GM21423 (cell line): ENCODE data around the gene CCDC50.

Source experiments
- ATAC-seq: cut with Tn5 transposase; IDR thresholded peaks from one replicate; pipeline ENCODE4 v1.9.1; 2021; ENCODE audit warnings: mild to moderate bottlenecking, moderate library complexity; ENCODE audit not compliant: unreplicated experiment

CCDC50 gene, protein sequence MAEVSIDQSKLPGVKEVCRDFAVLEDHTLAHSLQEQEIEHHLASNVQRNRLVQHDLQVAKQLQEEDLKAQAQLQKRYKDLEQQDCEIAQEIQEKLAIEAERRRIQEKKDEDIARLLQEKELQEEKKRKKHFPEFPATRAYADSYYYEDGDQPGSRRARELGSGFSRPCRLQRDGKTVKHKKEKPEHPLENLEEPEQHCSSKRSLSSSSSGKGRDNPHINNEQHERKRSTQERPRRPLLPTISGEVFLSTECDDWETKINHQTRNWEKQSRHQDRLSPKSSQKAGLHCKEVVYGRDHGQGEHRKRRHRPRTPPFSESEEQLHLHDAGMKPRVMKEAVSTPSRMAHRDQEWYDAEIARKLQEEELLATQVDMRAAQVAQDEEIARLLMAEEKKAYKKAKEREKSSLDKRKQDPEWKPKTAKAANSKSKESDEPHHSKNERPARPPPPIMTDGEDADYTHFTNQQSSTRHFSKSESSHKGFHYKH

DNA sequence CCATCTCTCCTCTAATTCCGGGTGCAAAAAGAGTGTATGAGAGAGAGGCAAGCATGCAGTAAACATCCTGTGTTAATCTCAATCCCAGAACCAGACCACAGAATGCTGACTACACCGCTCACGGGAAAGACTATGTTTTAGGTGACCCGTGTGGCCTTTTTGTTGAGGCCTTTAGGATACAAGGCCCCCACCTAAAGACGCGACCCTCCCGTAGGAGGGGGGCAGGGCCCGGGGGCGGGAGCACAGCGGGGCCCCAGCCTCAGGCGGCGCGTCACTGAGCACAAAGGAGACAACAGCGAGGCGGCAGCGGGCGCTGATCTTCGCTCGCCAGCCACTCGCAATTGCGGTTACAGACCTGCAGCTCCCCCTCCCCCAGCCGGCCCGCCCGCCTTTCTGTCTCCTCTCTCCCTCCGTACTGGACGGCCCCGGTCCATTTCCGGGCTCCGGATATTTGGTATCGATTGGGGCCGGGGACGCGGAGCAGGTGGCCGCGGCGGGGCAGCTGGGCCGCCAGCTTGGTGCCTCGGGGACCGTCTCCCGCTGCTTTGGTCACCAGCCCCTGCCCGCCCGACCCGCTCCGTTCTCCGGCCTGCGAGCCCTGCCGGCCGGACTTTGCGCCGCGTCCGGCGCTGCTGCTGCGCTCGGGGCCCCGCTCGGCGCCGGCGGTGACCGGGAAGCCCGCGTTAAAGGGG is at the start of gene CCDC50:
Gene CCDC50 (plus strand): TSS at position 433 of the 692 bp plus-strand sequence. CDS start 281 bp downstream, outside the sequence.
- ATAC-seq: peak; percentile 73

DNA sequence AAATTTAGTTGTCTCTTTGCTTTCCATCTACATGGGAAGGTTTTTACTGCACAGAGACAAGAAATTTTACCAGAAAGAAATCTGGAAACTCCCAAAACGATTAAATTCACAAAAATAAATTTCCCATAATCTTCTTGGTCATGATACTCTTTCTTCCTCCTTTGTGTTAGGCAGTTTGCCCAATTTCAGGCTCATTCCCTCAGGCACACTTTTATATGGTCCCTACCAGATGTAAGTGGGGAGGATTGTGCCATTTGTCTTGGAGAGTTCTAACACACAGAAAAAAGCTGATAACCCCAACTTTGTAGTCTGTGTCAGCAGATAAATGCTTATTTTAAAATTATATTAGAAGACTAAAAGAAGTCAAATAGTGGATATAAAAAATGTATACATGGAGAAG is 49.1 kb upstream of the CCDC50 start:
- no peak for ATAC-seq

DNA sequence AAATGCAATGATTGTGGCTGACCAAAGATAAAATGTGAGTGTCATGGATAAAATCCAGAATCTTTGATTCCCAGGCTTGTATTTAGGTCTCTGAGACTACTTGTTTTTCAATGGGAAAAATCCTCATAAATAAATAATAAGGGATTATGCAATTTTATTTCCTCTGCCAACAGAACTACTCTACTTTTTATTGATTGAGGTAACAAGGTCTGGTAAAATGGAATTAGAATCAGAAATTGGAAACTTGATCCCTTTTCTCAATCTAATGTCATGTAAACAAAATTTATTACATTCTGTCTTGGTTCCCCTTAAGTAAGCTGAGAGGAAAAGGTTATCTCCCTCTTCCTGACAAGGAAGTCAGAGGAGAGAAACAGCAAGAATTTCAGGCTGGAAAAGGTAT is 48.3 kb upstream of the CCDC50 start:
- no peak for ATAC-seq

DNA sequence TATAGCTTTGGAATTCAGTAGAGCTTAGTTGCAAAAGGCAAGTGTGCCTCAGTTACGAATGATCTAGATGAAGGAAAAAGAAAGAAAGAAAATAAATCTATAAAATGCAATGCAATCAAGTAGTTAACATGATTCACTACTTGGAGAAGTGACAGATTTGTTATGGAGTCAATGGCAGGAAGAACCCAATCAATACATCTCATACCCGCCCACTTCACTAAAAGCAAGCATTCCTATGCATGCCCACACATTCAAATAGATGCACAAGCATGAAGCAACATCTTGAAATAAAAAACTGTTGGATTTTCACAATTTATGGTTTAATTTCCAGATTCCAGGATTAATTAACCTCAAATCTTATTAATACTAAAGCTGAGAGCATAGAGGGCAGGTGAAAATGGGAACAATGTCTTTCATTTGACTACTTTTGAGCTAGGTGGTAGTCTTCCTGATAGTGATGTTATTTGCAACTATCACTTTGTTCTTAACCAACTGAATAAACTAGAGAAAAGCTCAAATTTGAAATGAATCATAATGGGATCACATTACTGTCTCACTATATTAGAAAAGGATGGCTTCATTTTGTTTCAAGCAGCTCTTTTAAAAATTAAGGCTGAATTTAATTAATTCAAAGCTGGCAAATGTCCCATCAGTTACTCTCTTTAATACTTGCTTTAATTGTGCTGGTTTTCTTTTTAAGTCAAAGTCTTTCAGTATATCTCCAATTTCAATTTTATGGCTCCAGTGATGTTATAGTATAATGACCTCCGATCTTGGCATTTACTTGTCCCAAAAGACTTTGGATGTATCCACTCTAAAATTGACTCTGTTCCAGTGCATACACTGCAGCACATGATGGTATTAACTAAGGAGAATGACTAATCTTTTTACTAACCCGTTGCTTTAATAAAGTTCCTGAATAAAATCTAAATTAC is 46.7 kb upstream of the CCDC50 start:
- ATAC-seq: no peak

DNA sequence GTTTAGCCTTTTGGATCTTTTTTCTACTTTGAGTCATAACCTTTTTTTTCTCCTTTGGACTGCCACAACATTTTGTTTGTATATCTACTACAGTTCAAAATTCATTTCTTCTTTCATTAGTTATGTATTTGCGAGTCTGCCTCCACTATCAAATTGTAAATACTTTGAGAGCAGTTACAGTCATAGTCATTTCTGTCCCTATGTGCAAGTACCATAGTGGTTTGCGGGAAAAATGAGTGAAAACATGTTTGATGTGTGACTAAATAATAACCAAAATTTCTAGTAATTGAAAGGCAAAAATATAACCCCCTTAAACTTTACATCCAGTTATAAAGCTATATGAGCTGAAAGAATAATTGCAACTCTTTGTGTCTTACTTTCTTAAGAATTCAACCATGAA is 45.8 kb upstream of the CCDC50 start:
- ATAC-seq: no peak

DNA sequence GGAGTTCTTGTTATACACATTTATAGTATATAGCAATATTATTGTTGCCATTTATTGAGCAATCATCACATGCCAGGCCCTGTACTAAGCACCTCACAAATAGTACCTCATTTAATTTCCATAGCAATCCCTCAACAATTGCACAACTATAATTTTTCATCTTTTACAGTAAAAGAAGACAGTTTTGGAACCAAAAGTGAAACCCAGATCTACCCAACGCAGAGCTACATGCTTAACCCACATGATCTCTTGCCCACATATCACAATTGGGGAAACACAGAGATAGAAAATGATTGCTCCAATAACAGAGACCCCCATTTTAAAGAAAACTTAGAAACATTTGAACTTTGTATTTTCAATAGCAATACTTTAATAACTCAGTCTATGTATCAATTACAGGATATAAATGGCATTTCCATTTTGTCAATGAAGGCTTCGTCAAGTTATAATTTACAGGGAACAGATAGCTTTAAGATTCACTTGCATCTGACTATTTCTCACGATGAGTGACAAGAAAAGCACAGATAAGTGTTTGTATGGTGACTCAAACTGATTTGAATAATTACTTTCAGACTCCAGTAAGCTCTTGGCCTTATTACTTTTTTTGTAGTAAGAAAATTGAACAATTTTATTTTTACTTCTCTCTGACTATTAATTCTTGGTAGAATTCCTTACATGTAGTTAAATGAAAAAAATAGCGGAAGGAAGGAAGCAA is 38.7 kb upstream of the CCDC50 start:
- peak; percentile 79 for ATAC-seq

DNA sequence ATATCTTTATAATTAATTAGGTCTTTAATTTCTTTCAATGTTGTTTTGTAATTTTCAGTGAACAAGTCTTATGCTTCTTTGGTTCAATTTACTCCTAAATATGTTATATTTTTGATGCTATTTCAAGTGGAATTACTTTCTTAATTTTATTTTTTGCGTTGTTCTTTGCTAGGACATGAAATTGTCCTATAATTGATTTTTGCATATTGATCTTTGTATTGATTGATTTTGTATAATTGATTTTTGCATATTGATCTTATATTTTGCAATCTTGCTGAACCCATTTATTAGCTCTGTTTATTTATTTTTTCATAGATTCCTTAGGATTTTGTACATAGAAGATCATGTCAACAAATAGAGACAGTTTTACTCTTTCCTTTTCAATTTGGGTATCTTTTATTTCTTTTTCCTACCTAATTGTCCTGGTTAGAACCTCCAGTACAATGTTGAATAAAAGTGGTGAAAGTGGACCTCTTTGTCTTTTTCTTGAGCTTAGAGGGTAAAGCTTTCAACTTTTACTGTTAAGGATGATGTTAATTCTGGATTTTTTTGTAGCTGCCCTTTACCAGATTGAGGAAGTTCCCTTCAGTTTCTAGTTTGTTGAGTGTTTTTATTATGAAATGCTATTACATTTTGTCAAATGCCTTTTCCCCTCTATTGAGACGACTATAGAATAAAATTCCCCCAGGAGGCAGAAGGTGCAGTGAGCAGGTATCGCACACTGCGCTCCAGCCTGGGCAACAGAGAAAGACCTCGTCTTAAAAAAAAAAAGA is 36.8 kb upstream of the CCDC50 start:
- no peak for ATAC-seq

DNA sequence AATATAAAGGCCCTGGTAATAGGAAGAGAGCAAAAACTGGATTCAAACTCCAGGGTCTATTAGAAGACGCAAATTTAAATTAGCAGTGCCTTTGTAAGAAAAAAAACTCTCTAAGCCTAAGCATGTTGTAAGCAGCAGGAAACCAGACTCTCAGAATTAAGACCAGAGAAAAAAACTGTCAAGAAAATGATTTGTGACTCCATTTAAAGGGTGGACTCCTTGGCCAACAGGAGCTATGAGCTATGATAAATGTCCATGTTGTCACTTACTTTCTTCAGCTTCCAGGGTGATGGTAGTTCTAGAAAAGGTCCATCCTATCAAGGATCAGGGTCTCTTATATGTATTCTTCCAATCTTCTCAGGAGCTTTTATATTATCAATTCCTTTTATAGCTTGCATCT is 34.9 kb upstream of the CCDC50 start:
- ATAC-seq: no peak

DNA sequence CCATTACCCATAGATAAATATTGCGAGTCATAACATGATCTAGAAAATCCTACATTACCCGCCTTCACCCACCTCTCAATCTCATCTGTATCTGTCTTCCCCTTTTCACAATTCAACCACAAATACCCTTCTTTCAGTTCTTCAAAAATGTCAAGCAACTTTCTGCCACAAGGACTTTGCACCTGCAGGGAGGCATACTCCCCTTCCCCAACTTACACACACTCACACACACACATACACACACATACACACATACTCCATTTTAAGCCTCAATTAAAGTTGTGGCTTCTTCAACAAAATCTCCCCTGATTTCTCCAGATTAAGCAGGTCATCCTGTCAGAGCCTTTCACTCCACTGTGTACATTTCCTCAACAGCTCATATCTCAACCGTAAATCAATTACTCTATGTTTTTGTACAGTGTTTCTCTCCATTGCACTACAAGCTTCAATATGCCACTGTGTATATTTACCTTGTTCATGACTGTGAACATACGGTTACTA is 33.1 kb upstream of the CCDC50 start:
- ATAC-seq: peak; percentile 88

DNA sequence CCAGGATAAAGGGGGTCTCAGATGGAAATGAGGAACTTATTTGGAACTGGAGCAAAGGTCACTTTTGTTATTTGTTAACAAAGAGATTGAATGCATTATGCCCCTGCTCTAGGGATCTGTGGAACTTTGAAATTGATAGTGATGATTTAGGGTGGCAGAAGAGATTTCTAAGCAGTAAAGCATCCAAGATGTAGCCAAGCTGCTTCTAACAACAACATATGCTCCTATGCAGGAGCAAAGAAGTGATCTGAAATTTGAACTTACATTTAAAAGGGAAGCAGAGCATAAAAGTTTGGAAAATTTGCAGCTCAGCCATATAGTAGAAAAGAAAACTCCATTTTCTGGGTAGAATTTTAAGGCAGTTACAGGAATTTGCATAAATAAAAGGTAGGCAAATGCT is 30.3 kb upstream of the CCDC50 start:
- no peak for ATAC-seq

DNA sequence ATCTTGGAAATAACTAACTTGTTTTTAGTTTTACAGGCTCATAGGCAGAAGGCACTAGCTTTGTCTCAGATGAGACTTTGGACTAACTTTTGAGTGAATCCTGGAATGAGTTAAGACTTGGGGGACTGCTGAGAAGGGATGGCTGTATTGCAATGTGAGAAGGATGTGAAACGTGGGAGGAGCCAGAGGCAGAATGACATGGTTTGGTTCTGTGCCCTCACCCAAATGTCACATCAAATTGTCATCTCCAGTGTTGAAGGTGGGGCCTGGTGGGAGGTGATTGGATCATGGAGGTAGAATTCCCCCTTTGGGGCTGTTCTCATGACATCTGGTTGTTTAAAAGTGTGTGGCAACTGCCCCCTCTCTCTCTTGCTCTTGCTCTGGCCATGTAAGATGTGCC is 28.8 kb upstream of the CCDC50 start:
- peak; percentile 18 for ATAC-seq

DNA sequence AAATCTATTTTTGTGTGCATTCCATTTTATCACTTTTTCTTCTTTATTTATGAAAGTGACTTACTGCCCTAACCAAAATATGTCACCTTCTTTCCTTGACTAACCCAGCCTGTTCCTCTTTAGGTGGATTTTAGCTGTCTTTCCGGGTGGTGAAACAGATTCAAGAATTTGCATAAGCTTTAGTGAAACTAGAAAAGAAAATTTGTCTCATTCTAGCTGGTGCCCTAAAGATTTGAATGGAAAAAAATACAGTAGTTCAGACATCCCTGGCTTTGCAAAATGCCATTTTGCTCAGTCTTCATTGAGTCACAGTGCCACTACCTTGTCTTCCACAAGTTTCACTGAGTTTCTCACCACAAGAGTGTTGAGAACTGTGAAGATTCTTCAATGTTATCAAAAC is 28.2 kb upstream of the CCDC50 start:
- peak; percentile 69 for ATAC-seq

DNA sequence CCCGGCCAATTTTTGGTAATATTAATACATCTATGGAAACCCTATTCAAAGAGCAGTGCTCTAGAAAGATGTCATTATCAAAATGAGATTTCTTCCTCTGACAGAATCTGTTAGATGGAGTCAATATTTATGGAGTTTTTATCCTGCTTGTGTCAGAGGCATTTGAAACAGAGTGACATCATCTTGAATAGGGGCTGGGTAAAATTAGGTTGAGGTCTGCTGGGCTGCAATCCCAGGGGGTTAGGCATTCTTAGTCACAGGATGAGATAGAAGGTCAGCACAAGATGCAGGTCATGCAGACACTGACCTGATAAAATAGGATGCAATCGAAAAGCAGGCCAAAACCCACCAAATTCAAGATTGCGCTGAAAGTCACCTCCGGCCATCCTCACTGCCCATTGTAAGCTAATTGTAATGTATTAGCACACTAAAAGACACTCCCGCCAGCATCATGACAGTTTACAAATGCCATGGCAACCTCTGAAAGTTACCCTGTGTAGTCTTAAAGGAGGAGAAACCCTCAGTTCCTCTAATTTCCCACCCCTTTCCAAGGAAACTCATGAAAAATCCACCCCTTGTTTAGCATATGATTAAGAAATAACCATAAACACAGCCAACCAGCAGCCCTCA is 27.3 kb upstream of the CCDC50 start:
- ATAC-seq: no peak

DNA sequence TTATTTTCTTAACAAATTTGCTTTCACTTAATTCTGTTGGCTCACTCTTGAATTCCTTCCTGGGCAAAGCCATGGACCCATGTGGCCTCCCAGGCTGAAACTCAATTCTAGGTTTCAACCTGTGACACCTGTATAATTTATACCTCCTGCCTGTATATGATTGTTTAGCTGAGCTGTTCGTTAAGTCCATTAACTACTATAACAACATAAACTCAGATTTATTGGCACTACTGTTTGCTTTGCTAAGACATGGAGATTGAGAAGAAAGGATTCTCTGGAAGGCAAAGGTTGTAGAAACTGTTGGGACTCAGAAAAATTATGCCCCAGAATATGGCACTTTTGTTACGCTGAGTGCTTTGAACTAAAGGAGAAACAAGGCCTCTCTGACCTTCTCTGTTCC is 26.7 kb upstream of the CCDC50 start:
- no peak for ATAC-seq

DNA sequence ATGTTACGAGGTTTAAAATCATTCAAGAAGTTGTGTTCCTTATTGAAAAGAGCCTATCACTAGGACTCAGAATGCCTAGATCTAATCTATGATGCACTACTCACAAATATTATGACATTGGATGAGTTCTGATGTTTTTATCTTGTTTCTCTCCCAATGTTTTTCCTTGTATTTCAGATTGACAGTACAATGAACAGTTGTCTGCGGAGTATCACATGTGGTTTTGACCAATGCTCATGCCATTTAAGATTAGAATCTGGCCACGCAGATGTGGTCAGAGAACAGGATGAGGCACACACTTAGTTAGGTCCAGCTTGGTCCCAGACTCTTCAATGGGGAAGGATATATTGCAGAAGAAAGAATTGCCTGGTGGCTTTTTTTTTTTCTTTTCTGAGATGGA is 25.6 kb upstream of the CCDC50 start:
- ATAC-seq: no peak

DNA sequence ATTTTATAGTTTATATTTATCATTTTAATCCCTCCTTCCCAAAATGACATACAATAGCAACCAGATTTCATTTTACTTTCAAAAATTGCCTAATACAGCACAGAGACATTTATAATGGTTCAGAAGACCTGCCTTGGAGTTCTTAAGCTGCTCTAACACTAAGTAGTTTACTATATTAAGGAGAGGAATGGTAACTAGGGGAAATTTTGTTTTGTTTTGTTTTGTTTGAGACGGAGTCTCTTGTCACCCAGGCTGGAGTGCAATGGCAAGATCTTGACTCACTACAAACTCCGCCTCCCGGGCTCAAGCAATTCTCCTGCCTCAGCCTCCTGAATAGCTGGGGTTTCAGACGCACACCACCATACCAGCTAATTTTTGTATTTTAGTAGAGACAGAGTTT is 22.8 kb upstream of the CCDC50 start:
- ATAC-seq: no peak

DNA sequence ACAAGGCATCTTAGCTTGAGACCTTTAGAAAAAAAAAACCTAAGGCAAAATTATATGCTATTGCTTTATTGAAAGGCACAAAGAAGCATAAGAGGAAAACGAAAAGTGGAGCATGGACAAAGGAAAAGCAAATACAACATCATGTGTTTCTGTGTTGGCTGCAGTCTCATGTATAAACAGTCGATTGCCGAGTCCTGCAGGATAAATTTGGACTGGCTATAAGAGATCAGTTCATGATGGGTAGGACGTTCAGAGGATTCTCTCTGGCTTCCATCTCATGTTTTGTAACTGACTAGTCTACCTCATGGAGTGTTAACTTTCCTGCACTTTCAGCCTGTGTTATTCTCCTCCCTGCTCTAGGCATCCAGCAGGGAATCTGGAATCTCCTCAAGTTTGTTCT is 21.9 kb upstream of the CCDC50 start:
- ATAC-seq: no peak

DNA sequence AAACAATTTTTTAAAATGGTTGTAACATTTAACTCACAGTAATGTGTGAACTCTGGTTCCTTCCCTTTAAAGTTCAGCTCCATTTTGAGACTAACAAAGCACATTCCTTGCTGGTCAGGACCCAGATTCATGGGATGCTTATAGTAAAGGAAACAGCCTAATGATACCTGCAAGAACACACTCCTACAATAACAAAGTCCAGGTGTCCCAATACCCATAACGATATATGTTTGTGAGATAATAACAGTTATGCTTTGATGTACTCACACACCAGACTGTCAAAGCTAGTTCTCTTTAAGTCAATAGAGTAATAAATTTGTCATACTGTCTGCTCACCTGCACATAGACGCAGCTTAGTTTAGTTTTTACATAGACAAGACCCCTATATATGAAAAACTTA is 15.9 kb upstream of the CCDC50 start:
- no peak for ATAC-seq

DNA sequence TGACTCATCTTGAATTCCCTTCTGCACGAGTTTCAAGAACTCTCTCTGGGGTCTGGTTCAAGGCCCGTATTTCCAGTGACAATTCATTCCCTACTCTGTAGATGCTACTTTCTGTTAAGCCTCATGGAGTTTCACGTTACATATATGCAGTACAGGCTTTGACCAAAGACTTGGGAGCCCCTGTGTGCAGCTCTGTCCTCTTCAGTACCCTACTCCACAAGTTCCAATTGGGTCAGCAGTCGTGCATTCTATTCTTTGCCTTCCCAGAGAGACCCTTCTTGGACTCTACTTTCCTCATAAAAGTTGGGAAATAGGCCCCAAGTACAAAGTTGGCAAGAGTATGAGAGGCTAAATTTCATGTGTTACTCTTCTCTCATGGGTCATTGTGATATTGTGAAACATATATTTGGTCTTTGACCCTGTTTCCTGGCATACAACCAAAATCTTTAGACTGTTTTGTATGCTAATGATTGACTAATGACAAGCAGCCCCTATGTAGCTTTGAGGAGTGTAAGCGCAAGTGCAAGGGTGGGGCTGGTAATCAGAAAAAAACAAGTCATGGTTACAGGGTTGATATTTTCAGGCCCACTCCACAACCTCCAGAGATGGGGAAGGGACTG is 15.0 kb upstream of the CCDC50 start:
- ATAC-seq: no peak
